Subcutaneous adipose tissue (tissue), 4 donors: ENCODE results near the gene EYA4. TPM values are rescaled to one million over a fixed set of nuclear protein-coding genes. Genes with fewer than 3 reads are reported as not detected.

Experiments used
- total RNA-seq, 4 donors: library from RNA; depleted of rRNA; stranded (reverse); fragments of >200 nt; gene quantifications; one replicate each; pipeline ENCODE4 v1.1.0, GENCODE V29; 2016
- TF ChIP-seq, protein P1 (sequence below): fragments of 450-650 bp; IDR thresholded peaks from one replicate; pipeline ENCODE4 v1.5.1; 2016; ENCODE audit warnings: low read depth, mild to moderate bottlenecking, control low read depth, antibody characterized with exemption, moderate library complexity

The EYA4 gene
- total RNA-seq, 4 donors from 2014 or later: 1.5 to 7.7 (median 1.7) TPM

DNA sequence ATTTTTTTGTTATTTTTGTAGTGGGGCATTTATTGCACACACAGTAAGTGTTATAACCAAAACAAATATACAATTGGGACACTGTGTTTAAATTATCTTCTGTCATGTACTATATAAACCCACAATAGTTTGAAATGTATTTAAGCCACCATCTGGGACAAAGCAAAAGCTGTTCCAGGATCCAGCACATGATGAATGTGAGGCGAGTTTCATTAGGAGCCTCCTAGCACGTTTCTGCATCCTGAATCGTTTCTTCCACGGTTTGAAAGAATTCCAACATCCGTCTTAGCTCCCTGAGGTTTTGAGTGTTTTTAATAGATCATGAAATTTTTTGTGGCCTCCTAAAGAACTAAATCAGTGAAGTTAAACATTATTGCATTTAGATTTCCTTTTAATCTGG lies 65.8 kb downstream of the EYA4 start:
- TF ChIP-seq, protein P1, sequence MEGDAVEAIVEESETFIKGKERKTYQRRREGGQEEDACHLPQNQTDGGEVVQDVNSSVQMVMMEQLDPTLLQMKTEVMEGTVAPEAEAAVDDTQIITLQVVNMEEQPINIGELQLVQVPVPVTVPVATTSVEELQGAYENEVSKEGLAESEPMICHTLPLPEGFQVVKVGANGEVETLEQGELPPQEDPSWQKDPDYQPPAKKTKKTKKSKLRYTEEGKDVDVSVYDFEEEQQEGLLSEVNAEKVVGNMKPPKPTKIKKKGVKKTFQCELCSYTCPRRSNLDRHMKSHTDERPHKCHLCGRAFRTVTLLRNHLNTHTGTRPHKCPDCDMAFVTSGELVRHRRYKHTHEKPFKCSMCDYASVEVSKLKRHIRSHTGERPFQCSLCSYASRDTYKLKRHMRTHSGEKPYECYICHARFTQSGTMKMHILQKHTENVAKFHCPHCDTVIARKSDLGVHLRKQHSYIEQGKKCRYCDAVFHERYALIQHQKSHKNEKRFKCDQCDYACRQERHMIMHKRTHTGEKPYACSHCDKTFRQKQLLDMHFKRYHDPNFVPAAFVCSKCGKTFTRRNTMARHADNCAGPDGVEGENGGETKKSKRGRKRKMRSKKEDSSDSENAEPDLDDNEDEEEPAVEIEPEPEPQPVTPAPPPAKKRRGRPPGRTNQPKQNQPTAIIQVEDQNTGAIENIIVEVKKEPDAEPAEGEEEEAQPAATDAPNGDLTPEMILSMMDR: no peak

DNA sequence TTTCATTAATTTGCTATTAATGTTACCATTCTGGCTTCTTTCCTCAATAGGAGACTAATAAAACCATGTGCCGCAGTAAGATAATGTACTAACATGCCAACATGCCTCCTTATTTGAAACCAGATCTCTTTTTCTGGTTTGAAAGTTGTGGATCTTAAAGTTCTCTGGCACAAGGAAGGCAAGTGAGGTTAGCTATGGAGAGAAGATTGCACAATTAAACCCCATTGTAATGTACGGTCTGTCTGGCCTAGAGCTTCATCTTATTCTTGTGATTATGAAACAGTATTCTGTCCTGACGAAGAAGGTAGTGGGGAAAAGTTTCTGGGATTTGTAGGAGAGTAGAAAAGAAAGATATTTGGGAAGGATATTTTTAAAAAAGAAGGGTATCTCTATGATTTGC lies 68.4 kb downstream of the EYA4 start:
- TF ChIP-seq, protein P1: no peak

DNA sequence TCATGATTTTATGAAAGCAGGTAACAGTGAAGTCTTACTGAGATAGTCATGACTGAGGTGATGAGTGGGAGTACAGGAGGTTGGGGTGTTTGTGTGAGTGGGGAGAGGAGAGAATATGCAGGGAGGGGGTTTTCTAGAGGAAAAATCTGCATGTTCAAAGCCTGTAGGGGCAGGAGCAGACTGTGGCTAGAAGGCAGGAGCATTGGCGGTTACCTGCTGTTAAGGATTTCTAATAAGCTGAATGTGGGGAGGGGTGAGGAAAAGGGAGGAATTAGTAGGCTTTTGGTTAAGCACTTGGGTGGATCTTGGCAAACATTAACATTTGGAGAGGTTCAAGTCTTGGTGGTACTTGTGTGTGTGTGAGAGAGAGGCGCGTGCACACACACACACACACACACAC lies 70.8 kb downstream of the EYA4 start:
- TF ChIP-seq, protein P1: no peak

DNA sequence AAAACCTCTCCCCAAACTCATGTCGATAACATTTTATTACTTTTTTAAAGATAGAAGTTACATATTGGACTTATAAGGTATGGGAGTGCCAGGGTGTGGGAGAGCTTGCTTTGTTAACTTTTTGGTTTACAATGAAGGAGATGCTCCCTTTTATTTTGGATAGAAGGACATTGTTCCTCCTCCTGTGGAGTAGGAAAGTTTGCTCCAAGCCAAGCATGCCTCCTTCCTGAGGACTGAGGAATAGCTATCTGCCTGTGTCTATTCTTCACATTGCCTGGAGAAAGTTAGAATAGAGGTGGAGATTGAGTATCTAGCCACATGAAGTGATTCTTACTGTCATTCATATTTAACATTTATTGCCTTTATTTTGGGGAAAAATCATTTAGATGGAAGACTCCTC lies 71.9 kb downstream of the EYA4 start:
- TF ChIP-seq, protein P1: no peak

DNA sequence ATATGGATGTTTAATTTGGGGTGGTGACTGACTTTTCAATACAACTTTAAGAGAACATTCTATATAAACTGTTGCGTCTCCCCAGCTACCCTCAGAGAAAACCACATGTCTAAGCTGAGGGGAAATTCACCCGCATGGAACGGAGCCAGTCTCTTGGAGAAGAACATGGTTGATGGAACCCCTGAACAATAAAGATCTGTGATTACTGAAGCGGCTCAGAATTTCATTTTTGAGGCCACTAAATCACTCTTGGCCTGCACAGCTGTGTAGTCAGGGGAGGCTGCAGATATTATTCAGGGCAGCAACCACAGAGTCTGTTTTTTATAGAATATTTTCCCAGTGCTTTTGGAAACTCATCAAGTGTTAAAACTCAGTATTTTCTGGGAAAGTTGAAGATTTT lies 73.8 kb downstream of the EYA4 start:
- TF ChIP-seq, protein P1: no peak

DNA sequence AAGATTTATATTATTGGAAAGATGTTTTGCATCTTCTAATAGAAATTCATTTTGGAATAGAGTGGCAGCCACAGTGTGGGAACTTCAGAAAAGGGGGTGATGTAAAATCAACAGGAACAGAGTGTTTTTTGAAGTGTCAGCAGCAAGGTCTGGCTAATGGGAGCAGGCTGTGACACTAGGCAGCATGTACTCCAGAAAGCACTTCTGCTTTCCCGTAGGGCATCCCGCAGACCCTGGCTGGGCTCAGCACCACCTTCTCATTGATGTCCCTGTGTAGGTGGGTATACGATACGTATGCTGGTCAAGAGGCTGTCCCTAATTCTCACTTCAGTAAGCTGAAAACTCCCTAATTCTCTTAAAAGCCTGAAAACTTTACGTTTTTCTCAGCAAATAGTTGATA lies 74.7 kb downstream of the EYA4 start:
- TF ChIP-seq, protein P1: no peak

DNA sequence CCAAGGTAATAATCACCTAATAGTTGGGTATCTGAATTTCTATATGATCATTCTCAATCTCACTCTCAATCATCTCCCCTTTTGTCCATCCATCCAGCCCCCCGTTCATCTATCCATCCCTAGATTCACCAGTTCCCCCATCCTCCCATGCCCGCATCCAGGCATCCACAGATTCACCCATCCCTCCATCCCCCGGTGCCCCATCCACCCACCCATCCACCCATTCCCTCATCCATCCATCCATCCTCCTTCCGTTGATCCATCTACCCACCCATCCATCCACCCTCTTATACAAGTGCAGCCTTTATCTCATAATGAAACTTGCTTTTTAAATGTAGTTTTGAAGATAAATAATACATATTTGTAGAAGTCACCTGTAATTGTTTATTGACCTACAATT lies 76.5 kb downstream of the EYA4 start:
- TF ChIP-seq, protein P1: no peak

DNA sequence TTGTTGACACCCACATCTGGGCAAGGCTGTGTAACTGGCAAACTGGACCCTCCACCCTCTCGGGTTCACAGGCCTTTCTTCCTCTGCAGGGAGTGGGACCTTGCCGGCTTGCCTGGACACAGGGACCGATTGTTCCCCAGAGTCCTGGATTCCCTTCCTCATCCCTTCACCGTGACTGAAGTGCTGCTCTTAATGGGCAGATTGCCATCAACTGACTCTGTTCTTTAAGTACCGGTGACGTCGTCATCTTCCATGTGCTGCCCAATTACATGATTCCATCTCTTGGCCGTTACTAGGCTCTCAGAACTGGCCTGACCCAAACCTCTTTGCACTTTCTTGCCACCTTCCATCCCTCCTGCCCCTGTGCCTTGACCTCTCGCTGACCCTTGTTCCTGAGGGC lies 85.4 kb downstream of the EYA4 start:
- TF ChIP-seq, protein P1: no peak
